Measurements from ENCODE around the gene SF1. TPM values are rescaled to one million over a fixed set of nuclear protein-coding genes. Genes with fewer than 3 reads are reported as not detected.

Gene SF1
- total RNA-seq, 1 experiment from 2014 or later, result 472 TPM

DNA sequence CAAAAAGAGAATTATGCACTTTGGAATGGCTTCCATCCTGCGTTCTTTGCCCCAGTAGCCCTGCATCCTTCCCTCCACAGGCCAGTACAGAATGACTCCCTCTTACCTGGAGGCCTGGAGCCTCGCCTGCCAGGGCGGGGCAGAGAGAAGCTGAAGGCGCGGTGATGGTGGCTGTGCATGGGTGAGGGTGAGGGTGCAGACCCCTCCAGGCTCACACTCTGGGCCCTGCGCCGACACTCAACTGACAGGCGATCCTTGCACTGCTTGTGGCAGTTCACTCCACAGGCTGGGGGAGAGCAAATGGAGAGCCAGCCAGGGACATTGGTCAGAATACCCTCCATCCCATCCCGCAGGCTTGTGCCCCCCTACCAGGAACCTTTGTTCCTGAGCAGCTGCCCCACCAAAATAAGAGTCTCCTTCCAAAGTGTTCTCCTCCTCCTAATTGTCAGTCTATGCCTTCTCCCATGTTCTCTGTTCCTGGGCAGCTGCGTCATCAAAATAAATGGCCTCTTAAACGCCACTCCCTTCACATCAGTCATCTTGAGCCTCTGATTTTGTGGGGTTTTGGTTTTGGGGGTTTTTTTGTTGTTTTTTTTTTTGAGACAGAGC lies 49.5 kb downstream of the SF1 start:
- intact Hi-C loops (cut with micrococcal nuclease; ENCODE audit: unreplicated experiment), result no loop called here
- ChIA-PET POLR2A (ENCODE audit: low non-redundant PET) (no interaction called here), CTCF (no interaction called here)
- Histone ChIP-seq H3K36me3 (ENCODE audit: insufficient read depth, low read length, poor library complexity, severe bottlenecking) (no peaks in the 10 kb centered on the region), H3K27ac (ENCODE audit: low read depth, low read length, poor library complexity, severe bottlenecking) (no peak overlapping the region), H3K4me1 (ENCODE audit: insufficient read depth, low read length, poor library complexity, severe bottlenecking) (peaks cover 3% of the 10 kb centered on the region), H3K27me3 (replicated peaks; ENCODE audit: insufficient read depth, low read depth, low read length, poor library complexity) (no peaks in the 10 kb centered on the region), H3K9me3 (ENCODE audit: low read depth, low read length, poor library complexity, severe bottlenecking) (no peaks in the 10 kb centered on the region), H3K4me3 (ENCODE audit: low read depth, low read length, poor library complexity, severe bottlenecking) (no peak overlapping the region)
- TF ChIP-seq, protein P1, sequence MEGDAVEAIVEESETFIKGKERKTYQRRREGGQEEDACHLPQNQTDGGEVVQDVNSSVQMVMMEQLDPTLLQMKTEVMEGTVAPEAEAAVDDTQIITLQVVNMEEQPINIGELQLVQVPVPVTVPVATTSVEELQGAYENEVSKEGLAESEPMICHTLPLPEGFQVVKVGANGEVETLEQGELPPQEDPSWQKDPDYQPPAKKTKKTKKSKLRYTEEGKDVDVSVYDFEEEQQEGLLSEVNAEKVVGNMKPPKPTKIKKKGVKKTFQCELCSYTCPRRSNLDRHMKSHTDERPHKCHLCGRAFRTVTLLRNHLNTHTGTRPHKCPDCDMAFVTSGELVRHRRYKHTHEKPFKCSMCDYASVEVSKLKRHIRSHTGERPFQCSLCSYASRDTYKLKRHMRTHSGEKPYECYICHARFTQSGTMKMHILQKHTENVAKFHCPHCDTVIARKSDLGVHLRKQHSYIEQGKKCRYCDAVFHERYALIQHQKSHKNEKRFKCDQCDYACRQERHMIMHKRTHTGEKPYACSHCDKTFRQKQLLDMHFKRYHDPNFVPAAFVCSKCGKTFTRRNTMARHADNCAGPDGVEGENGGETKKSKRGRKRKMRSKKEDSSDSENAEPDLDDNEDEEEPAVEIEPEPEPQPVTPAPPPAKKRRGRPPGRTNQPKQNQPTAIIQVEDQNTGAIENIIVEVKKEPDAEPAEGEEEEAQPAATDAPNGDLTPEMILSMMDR (conservative IDR thresholded peaks at IDR 0.05; ENCODE audit: low read depth, low read length), result no peak
- no peak for TF ChIP-seq EZH2 (IDR thresholded peaks at IDR 0.05; ENCODE audit: borderline replicate concordance, low read depth, low read length, poor library complexity, severe bottlenecking)
- no TSS peak for BruUV-seq (replicated peaks)
- no peak for DNase-seq (ENCODE audit: low spot score)

DNA sequence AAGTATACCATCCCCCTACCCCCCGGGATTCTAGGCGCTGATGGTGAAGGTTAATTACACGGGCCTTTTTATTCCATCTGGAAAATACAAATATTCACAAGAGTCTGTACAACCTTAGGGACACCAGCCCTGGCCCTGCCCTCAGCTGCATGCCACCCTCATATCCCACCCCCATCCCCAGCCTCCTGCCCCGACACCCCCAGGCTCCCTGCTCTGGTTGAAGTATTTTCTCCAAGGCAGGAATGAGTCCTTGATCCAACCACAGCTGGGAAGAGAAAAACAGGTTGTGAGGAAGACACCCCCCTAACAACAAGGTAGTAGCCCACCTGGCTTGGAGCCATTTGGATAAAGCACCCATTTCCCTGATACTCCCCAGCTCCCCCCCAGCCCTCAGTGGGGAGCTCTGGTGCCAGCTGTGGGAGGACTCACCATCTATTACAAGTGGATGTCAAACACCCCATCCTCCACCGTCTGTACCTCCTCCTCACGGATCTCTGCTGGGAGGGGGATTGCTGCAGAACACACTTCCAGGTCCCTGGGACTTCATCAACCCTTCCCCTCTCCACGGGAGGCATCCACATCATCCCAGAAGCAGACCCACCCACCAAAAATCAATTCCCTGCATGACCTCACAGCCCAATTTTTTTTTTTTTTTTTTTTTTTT lies 51.3 kb downstream of the SF1 start:
- DNase-seq (ENCODE audit: low spot score), result no peak
- no peak overlapping the region for H3K27ac ChIP-seq (ENCODE audit: low read depth, low read length, poor library complexity, severe bottlenecking)
- no peaks in the 10 kb centered on the region for H3K9me3 ChIP-seq (ENCODE audit: low read depth, low read length, poor library complexity, severe bottlenecking)
- H3K4me3 ChIP-seq (ENCODE audit: low read depth, low read length, poor library complexity, severe bottlenecking), result no peak overlapping the region
- no peaks in the 10 kb centered on the region for H3K36me3 ChIP-seq (ENCODE audit: insufficient read depth, low read length, poor library complexity, severe bottlenecking)
- BruUV-seq (replicated peaks), result no TSS peak
- H3K4me1 ChIP-seq (ENCODE audit: insufficient read depth, low read length, poor library complexity, severe bottlenecking), result peaks cover 11% of the 10 kb centered on the region
- ChIA-PET POLR2A (ENCODE audit: low non-redundant PET) (no interaction called here), CTCF (interaction anchor here (0.6 kb wide), 1 partner anchor 247 kb away, joined by 3 read pairs; no protein-coding TSS in a partner anchor)
- intact Hi-C loops (cut with micrococcal nuclease; ENCODE audit: unreplicated experiment), result no loop called here
- TF ChIP-seq, protein P1 (conservative IDR thresholded peaks at IDR 0.05; ENCODE audit: low read depth, low read length), result no peak
- no peak for TF ChIP-seq EZH2 (IDR thresholded peaks at IDR 0.05; ENCODE audit: borderline replicate concordance, low read depth, low read length, poor library complexity, severe bottlenecking)
- H3K27me3 ChIP-seq (replicated peaks; ENCODE audit: insufficient read depth, low read depth, low read length, poor library complexity), result peaks cover 7% of the 10 kb centered on the region

- ChIA-PET CTCF (interaction anchor here (0.5 to 0.6 kb wide), 2 partner anchors 252 to 277 kb away, joined by 3 read pairs; no protein-coding TSS in a partner anchor), POLR2A (ENCODE audit: low non-redundant PET) (no interaction called here)
- TF ChIP-seq, protein P1 (conservative IDR thresholded peaks at IDR 0.05; ENCODE audit: low read depth, low read length), result no peak
- TF ChIP-seq EZH2 (IDR thresholded peaks at IDR 0.05; ENCODE audit: borderline replicate concordance, low read depth, low read length, poor library complexity, severe bottlenecking), result no peak
- BruUV-seq (replicated peaks), result no TSS peak
- DNase-seq (ENCODE audit: low spot score), result no peak
- Histone ChIP-seq H3K4me1 (ENCODE audit: insufficient read depth, low read length, poor library complexity, severe bottlenecking) (peaks cover 11% of the 10 kb centered on the region), H3K27ac (ENCODE audit: low read depth, low read length, poor library complexity, severe bottlenecking) (no peak overlapping the region), H3K9me3 (ENCODE audit: low read depth, low read length, poor library complexity, severe bottlenecking) (no peaks in the 10 kb centered on the region), H3K27me3 (replicated peaks; ENCODE audit: insufficient read depth, low read depth, low read length, poor library complexity) (peaks cover 15% of the 10 kb centered on the region), H3K4me3 (ENCODE audit: low read depth, low read length, poor library complexity, severe bottlenecking) (no peak overlapping the region), H3K36me3 (ENCODE audit: insufficient read depth, low read length, poor library complexity, severe bottlenecking) (no peaks in the 10 kb centered on the region)
- intact Hi-C loops (cut with micrococcal nuclease; ENCODE audit: unreplicated experiment), result no loop called here
These were observed 52.1 kb downstream of the SF1 start for GRCh38 chr11:64726211-64726641.
